Fibroblast of skin of abdomen (primary cell): ENCODE results near the gene GIPC1.

Experiments used
- DNase-seq: peaks from one replicate; pipeline ENCODE4 v3.0.0-alpha.2; 2013

Gene GIPC1

GRCh38 chr19:14494411-14494810, 1.5 kb downstream of the GIPC1 start:
- no peak for DNase-seq

GRCh38 chr19:14492756-14493337, 3.1 kb downstream of the GIPC1 start:
- DNase-seq: no peak

- no peak for DNase-seq
Measured at GRCh38 chr19:14487370-14488125, 8.4 kb downstream of the GIPC1 start.

- no peak for DNase-seq
Measured at GRCh38 chr19:14482172-14482941, 13.6 kb downstream of the GIPC1 start.

- peak; percentile 67 for DNase-seq
Measured at GRCh38 chr19:14480700-14481079, 15.2 kb downstream of the GIPC1 start.

GRCh38 chr19:14479975-14480699, 15.8 kb downstream of the GIPC1 start:
- DNase-seq: no peak

GRCh38 chr19:14479309-14479974, 16.5 kb downstream of the GIPC1 start:
- no peak for DNase-seq

- no peak for DNase-seq
Measured at GRCh38 chr19:14478113-14478545, 17.8 kb downstream of the GIPC1 start.

GRCh38 chr19:14477418-14478112, 18.4 kb downstream of the GIPC1 start:
- peak; percentile 74 for DNase-seq

GRCh38 chr19:14476673-14477401, 19.1 kb downstream of the GIPC1 start:
- peak; percentile 79 for DNase-seq

GRCh38 chr19:14476327-14476672, 19.6 kb downstream of the GIPC1 start:
- DNase-seq: no peak

- DNase-seq: peak; percentile 38
Measured at GRCh38 chr19:14475251-14476073, 20.5 kb downstream of the GIPC1 start, which contains the start of gene PTGER1. Gene PTGER1, minus strand, starts transcription at chr19:14475354. Its CDS starts 1,034 bp downstream, at chr19:14474320.

- no peak for DNase-seq
Measured at GRCh38 chr19:14474827-14475226, 21.1 kb downstream of the GIPC1 start.

GRCh38 chr19:14473978-14474578, 21.8 kb downstream of the GIPC1 start:
- DNase-seq: no peak

GRCh38 chr19:14473073-14473977, 22.6 kb downstream of the GIPC1 start:
- no peak for DNase-seq

- DNase-seq: peak; percentile 48
Measured at GRCh38 chr19:14472202-14472938, 23.6 kb downstream of the GIPC1 start.

GRCh38 chr19:14471436-14472187, 24.3 kb downstream of the GIPC1 start:
- DNase-seq: no peak
